HepG2 (cell line): ENCODE data around the gene SLC1A2. TPM values are rescaled to one million over a fixed set of nuclear protein-coding genes. Genes with fewer than 3 reads are reported as not detected.

Source experiments
- CENPX ChIP-seq: sonication (generic); formaldehyde crosslinking; IDR thresholded peaks from 2 replicates; pipeline ENCODE4 v1.9.0; 2021; ENCODE audit warnings: mild to moderate bottlenecking, missing genetic modification reagents, moderate library complexity
- FOXK1 ChIP-seq: sonication (generic); formaldehyde crosslinking; IDR thresholded peaks from 2 replicates; pipeline ENCODE4 v1.4.0; 2020; ENCODE audit warnings: low read depth, missing genetic modification reagents, borderline replicate concordance
- HOXA3 ChIP-seq: sonication (generic); formaldehyde crosslinking; IDR thresholded peaks from 2 replicates; pipeline ENCODE4 v1.5.0; 2020; ENCODE audit warnings: missing genetic modification reagents
- LCORL ChIP-seq, 2 experiments: fragments of 450-650 bp in 1 of 2; sonication (generic) in 1 of 2; formaldehyde crosslinking in 1 of 2; IDR thresholded peaks; 2 replicates each; pipeline versions ENCODE4 v1.5.0 to v1.6.1; 2017 to 2020; ENCODE audit warnings: antibody characterized with exemption in 1 of 2, missing genetic modification reagents in 1 of 2
- MED13 ChIP-seq: sonication (generic); formaldehyde crosslinking; IDR thresholded peaks from 2 replicates; pipeline ENCODE4 v1.5.0; 2020; ENCODE audit warnings: missing genetic modification reagents
- MIXL1 ChIP-seq: IDR thresholded peaks from 2 replicates; pipeline ENCODE4 v1.6.1; 2016
- MZF1 ChIP-seq: sonication (generic); formaldehyde crosslinking; IDR thresholded peaks from 2 replicates; pipeline ENCODE4 v1.8.1; 2023; ENCODE audit warnings: mild to moderate bottlenecking, missing genetic modification reagents, borderline replicate concordance
- PAF1 ChIP-seq: IDR thresholded peaks from 2 replicates; pipeline ENCODE4 v1.6.1; 2016; ENCODE audit warnings: missing genetic modification reagents, missing compliant biosample characterization
- RARA ChIP-seq: IDR thresholded peaks from 2 replicates; pipeline ENCODE4 v1.6.1; 2016; ENCODE audit warnings: missing genetic modification reagents, missing compliant biosample characterization
- SNAPC4 ChIP-seq: sonication (generic); formaldehyde crosslinking; IDR thresholded peaks from 2 replicates; pipeline ENCODE4 v1.4.0; 2020; ENCODE audit warnings: mild to moderate bottlenecking, missing genetic modification reagents
- THAP7 ChIP-seq: sonication (generic); formaldehyde crosslinking; IDR thresholded peaks from 2 replicates; pipeline ENCODE4 v1.8.1; 2023; ENCODE audit warnings: mild to moderate bottlenecking, missing genetic modification reagents
- ZBTB42 ChIP-seq: sonication (generic); formaldehyde crosslinking; IDR thresholded peaks from 2 replicates; pipeline ENCODE4 v1.5.0; 2020; ENCODE audit warnings: mild to moderate bottlenecking, missing genetic modification reagents
- ZNF382 ChIP-seq: sonication (generic); formaldehyde crosslinking; IDR thresholded peaks from 2 replicates; pipeline ENCODE4 v1.5.0; 2020; ENCODE audit warnings: missing genetic modification reagents, mild to moderate bottlenecking, borderline replicate concordance
- ZNF496 ChIP-seq: sonication (generic); formaldehyde crosslinking; IDR thresholded peaks from 2 replicates; pipeline ENCODE4 v1.8.1; 2023; ENCODE audit warnings: mild to moderate bottlenecking, moderate library complexity, missing genetic modification reagents; ENCODE audit not compliant: insufficient replicate concordance
- ZNF569 ChIP-seq: sonication (generic); formaldehyde crosslinking; IDR thresholded peaks from 2 replicates; pipeline ENCODE4 v1.5.0; 2020; ENCODE audit warnings: mild to moderate bottlenecking, missing genetic modification reagents, moderate library complexity, borderline replicate concordance
- ZNF576 ChIP-seq: sonication (generic); formaldehyde crosslinking; IDR thresholded peaks from 2 replicates; pipeline ENCODE4 v1.4.0; 2020; ENCODE audit warnings: mild to moderate bottlenecking, missing genetic modification reagents
- ZNF615 ChIP-seq: sonication (generic); formaldehyde crosslinking; IDR thresholded peaks from 2 replicates; pipeline ENCODE4 v1.5.0; 2020; ENCODE audit warnings: mild to moderate bottlenecking, missing genetic modification reagents, borderline replicate concordance
- ZNF616 ChIP-seq: sonication (generic); formaldehyde crosslinking; IDR thresholded peaks from 2 replicates; pipeline ENCODE4 v1.5.0; 2020; ENCODE audit warnings: low read depth, mild to moderate bottlenecking, missing genetic modification reagents
- ZNF644 ChIP-seq: IDR thresholded peaks from 2 replicates; pipeline ENCODE4 v1.6.1; 2016; ENCODE audit warnings: low read depth
- ZNF740 ChIP-seq: sonication (generic); formaldehyde crosslinking; IDR thresholded peaks from 2 replicates; pipeline ENCODE4 v1.4.0; 2020; ENCODE audit warnings: missing genetic modification reagents
- ZNF746 ChIP-seq: sonication (generic); formaldehyde crosslinking; IDR thresholded peaks from 2 replicates; pipeline ENCODE4 v1.8.0; 2022; ENCODE audit warnings: mild to moderate bottlenecking, missing genetic modification reagents
- ZNF776 ChIP-seq: sonication (generic); formaldehyde crosslinking; IDR thresholded peaks from 2 replicates; pipeline ENCODE4 v1.4.0; 2020; ENCODE audit warnings: mild to moderate bottlenecking, missing genetic modification reagents
- ZSCAN9 ChIP-seq: IDR thresholded peaks from 2 replicates; pipeline ENCODE4 v1.6.1; 2016; ENCODE audit warnings: borderline replicate concordance
- polyA plus RNA-seq, 8 experiments: library from polyadenylated mRNA; depleted of rRNA in 3 of 8; stranded (reverse) in 7 of 8; unstranded in 1 of 8; fragments of >200 nt; fragmentation: Illumina TruSeq in 4 of 8; extraction: Trizol in 4 of 8; gene quantifications; 2 replicates each; pipeline versions ENCODE4 v1.2.1 to v1.2.3, GENCODE V29; 2011 to 2016; ENCODE audit warnings: low read depth in 4 of 8, missing spikeins in 1 of 8, mixed read lengths in 1 of 8; ENCODE audit not compliant: insufficient read depth in 1 of 8
- total RNA-seq, 5 experiments: library from RNA; depleted of rRNA; stranded (reverse); fragments of >200 nt; fragmentation: Illumina TruSeq; extraction: Trizol; gene quantifications; 2 replicates each; pipeline ENCODE4 v1.2.3, GENCODE V29; 2016; ENCODE audit warnings: low read depth in 1 of 5

The SLC1A2 gene
- total and polyA plus RNA-seq, 2 of the 13 experiments (the other 11 are each of a cell fraction or from before 2014, with no cell fraction given): 23.2 to 43.2 TPM

GRCh38 chr11:35337136-35337913 is 82.0 kb downstream of the SLC1A2 start (continued):
- TF ChIP-seq ZNF776 (no peak), ZNF746 (no peak), LCORL (IDR thresholded peaks at IDR 0.05) (no peak), LCORL (CRISPR knock-in tag; IDR thresholded peaks at IDR 0.05) (no peak), MED13 (CRISPR knock-in tag) (no peak), ZNF616 (CRISPR knock-in tag) (no peak), MZF1 (CRISPR knock-in tag) (no peak), MIXL1 (CRISPR knock-in tag) (no peak), ZNF615 (no peak), RARA (CRISPR knock-in tag) (peak; percentile 74), HOXA3 (no peak), ZNF644 (CRISPR knock-in tag) (peak; percentile 28; the same call in 1 of the 2 replicates), SNAPC4 (CRISPR knock-in tag) (no peak), ZBTB42 (CRISPR knock-in tag) (no peak), THAP7 (CRISPR knock-in tag) (no peak), ZNF569 (CRISPR knock-in tag) (no peak), FOXK1 (CRISPR knock-in tag) (peak; percentile 75; the same call in 1 of the 2 replicates), ZNF576 (no peak), PAF1 (CRISPR knock-in tag) (no peak), ZSCAN9 (0 out of 2 replicates have a peak, but pooled peaks have one; percentile 35), CENPX (no peak), ZNF740 (CRISPR knock-in tag) (no peak), ZNF382 (no peak), ZNF496 (no peak)
